ACC112 (cell line): Measurements from ENCODE around the gene EHD2.
"Not testable (repeated sequence)": the region's sequence is repeated elsewhere in the genome, so short reads cannot be mapped to it uniquely, and the experiment has no call there.

Experiments used
- H2AFZ ChIP-seq: fragments of 200-600 bp; sonication (generic); one replicate; pipeline ENCODE4 v1.6.0; 2017; ENCODE audit warnings: antibody characterized with exemption, low read length; ENCODE audit not compliant: unreplicated experiment
- H3K27ac ChIP-seq: fragments of 200-600 bp; sonication (generic); 2 replicates; pipeline ENCODE4 v1.5.1; 2014; ENCODE audit warnings: low read depth, mild to moderate bottlenecking, antibody characterized with exemption, low read length, moderate library complexity
- H3K27me3 ChIP-seq: fragments of 200-600 bp; sonication (generic); 2 replicates; pipeline ENCODE4 v1.6.1; 2014; ENCODE audit warnings: mild to moderate bottlenecking, antibody characterized with exemption, low read length, moderate library complexity, mixed read lengths; ENCODE audit not compliant: insufficient read depth
- H3K36me3 ChIP-seq: fragments of 200-600 bp; sonication (generic); 2 replicates; pipeline ENCODE4 v1.6.1; 2016; ENCODE audit warnings: mild to moderate bottlenecking, antibody characterized with exemption, low read length, moderate library complexity, mixed read lengths; ENCODE audit not compliant: insufficient read depth
- H3K4me1 ChIP-seq: fragments of 200-600 bp; sonication (generic); one replicate; pipeline ENCODE4 v1.6.1; 2016; ENCODE audit warnings: low read length, mixed read lengths; ENCODE audit not compliant: insufficient read depth, unreplicated experiment, control insufficient read depth
- H3K4me3 ChIP-seq: fragments of 200-600 bp; sonication (generic); 2 replicates; pipeline ENCODE4 v1.5.1; 2014; ENCODE audit warnings: mild to moderate bottlenecking, low read depth, low read length
- H3K79me2 ChIP-seq: fragments of 200-600 bp; sonication (generic); one replicate; pipeline ENCODE4 v1.6.0; 2016; ENCODE audit warnings: low read length; ENCODE audit not compliant: control insufficient read depth, unreplicated experiment, insufficient read depth

EHD2 gene

GRCh38 chr19:47760632-47760999 is 47.4 kb downstream of the EHD2 start:
- Histone ChIP-seq H3K27ac (no peak overlapping the region), H3K4me1 (no peaks in the 10 kb centered on the region), H3K36me3 (peaks cover 5% of the 10 kb centered on the region; the same call in 1 of the 2 replicates), H3K27me3 (no peaks in the 10 kb centered on the region), H3K79me2 (no peaks in the 10 kb centered on the region), H3K4me3 (no peak overlapping the region), H2AFZ (no peak overlapping the region)

GRCh38 chr19:47761566-47761965 is 48.3 kb downstream of the EHD2 start:
- H3K79me2 ChIP-seq: no peaks in the 10 kb centered on the region
- peaks cover 5% of the 10 kb centered on the region; the same call in 1 of the 2 replicates for H3K36me3 ChIP-seq
- H2AFZ ChIP-seq: no peak overlapping the region
- no peak overlapping the region for H3K4me3 ChIP-seq
- no peak overlapping the region for H3K27ac ChIP-seq
- no peaks in the 10 kb centered on the region for H3K27me3 ChIP-seq
- H3K4me1 ChIP-seq: no peaks in the 10 kb centered on the region

- Histone ChIP-seq H2AFZ (no peak overlapping the region), H3K79me2 (no peaks in the 10 kb centered on the region), H3K27me3 (no peaks in the 10 kb centered on the region), H3K4me1 (no peaks in the 10 kb centered on the region), H3K36me3 (peaks cover 5% of the 10 kb centered on the region; the same call in 1 of the 2 replicates), H3K27ac (no peak overlapping the region), H3K4me3 (no peak overlapping the region)
Observed at GRCh38 chr19:47762151-47762550, 48.9 kb downstream of the EHD2 start.

GRCh38 chr19:47762615-47763308 is 49.5 kb downstream of the EHD2 start:
- no peak overlapping the region for H3K4me3 ChIP-seq
- H3K36me3 ChIP-seq: peaks cover 4% of the 10 kb centered on the region; the same call in 1 of the 2 replicates
- H3K4me1 ChIP-seq: no peaks in the 10 kb centered on the region
- H3K27ac ChIP-seq: no peak overlapping the region
- no peaks in the 10 kb centered on the region for H3K79me2 ChIP-seq
- H2AFZ ChIP-seq: no peak overlapping the region
- no peaks in the 10 kb centered on the region for H3K27me3 ChIP-seq

- not testable (repeated sequence) for H3K27ac ChIP-seq, H3K36me3 ChIP-seq, H3K27me3 ChIP-seq, H2AFZ ChIP-seq, H3K79me2 ChIP-seq, H3K4me3 ChIP-seq, H3K4me1 ChIP-seq
Observed at GRCh38 chr19:47764705-47765104, 51.5 kb downstream of the EHD2 start.

GRCh38 chr19:47765523-47766358 is 52.5 kb downstream of the EHD2 start:
- H3K79me2 ChIP-seq: no peaks in the 10 kb centered on the region
- H3K36me3 ChIP-seq: no peaks in the 10 kb centered on the region
- H2AFZ ChIP-seq: no peak overlapping the region
- H3K27ac ChIP-seq: no peak overlapping the region
- no peak overlapping the region for H3K4me3 ChIP-seq
- no peaks in the 10 kb centered on the region for H3K4me1 ChIP-seq
- H3K27me3 ChIP-seq: no peaks in the 10 kb centered on the region

- no peak overlapping the region for H3K4me3 ChIP-seq
- H3K79me2 ChIP-seq: no peaks in the 10 kb centered on the region
- H2AFZ ChIP-seq: no peak overlapping the region
- no peaks in the 10 kb centered on the region for H3K27me3 ChIP-seq
- no peaks in the 10 kb centered on the region for H3K4me1 ChIP-seq
- no peaks in the 10 kb centered on the region for H3K36me3 ChIP-seq
- H3K27ac ChIP-seq: no peak overlapping the region
Observed at GRCh38 chr19:47766359-47766620, 53.1 kb downstream of the EHD2 start.

- Histone ChIP-seq H3K27me3 (no peaks in the 10 kb centered on the region), H3K27ac (no peak overlapping the region), H3K36me3 (no peaks in the 10 kb centered on the region), H2AFZ (no peak overlapping the region), H3K4me1 (no peaks in the 10 kb centered on the region), H3K79me2 (no peaks in the 10 kb centered on the region), H3K4me3 (no peak overlapping the region)
Observed at GRCh38 chr19:47766670-47767069, 53.4 kb downstream of the EHD2 start.

GRCh38 chr19:47767349-47767748 is 54.1 kb downstream of the EHD2 start:
- H3K27me3 ChIP-seq: no peaks in the 10 kb centered on the region
- no peaks in the 10 kb centered on the region for H3K36me3 ChIP-seq
- no peak overlapping the region for H3K4me3 ChIP-seq
- no peaks in the 10 kb centered on the region for H3K79me2 ChIP-seq
- no peaks in the 10 kb centered on the region for H3K4me1 ChIP-seq
- H3K27ac ChIP-seq: no peak overlapping the region
- H2AFZ ChIP-seq: no peak overlapping the region

- H3K27me3 ChIP-seq: no peaks in the 10 kb centered on the region
- H3K4me1 ChIP-seq: no peaks in the 10 kb centered on the region
- H3K27ac ChIP-seq: no peak overlapping the region
- H2AFZ ChIP-seq: no peak overlapping the region
- H3K79me2 ChIP-seq: no peaks in the 10 kb centered on the region
- no peak overlapping the region for H3K4me3 ChIP-seq
- H3K36me3 ChIP-seq: no peaks in the 10 kb centered on the region
Observed at GRCh38 chr19:47768604-47769003, 55.4 kb downstream of the EHD2 start.

- no peak overlapping the region for H2AFZ ChIP-seq
- H3K27ac ChIP-seq: no peak overlapping the region
- H3K4me1 ChIP-seq: no peaks in the 10 kb centered on the region
- H3K36me3 ChIP-seq: no peaks in the 10 kb centered on the region
- H3K4me3 ChIP-seq: no peak overlapping the region
- H3K79me2 ChIP-seq: no peaks in the 10 kb centered on the region
- no peaks in the 10 kb centered on the region for H3K27me3 ChIP-seq
Observed at GRCh38 chr19:47769534-47769933, 56.3 kb downstream of the EHD2 start.
